H1 (cell line): ENCODE data around the gene TYSND1.

ENCODE experiments used
- ATF2 ChIP-seq: IDR thresholded peaks from 2 replicates; pipeline ENCODE4 v1.6.1; 2012; ENCODE audit warnings: low read length, inconsistent platforms
- BRCA1 ChIP-seq: IDR thresholded peaks from 2 replicates; pipeline ENCODE4 v1.6.1; 2012; ENCODE audit warnings: low read depth, low read length, improper control_type of control experiment
- CTCF ChIP-seq, 3 experiments: IDR thresholded peaks; 1 replicate in 2 of 3; 2 replicates in 1 of 3; pipeline versions ENCODE4 v1.5.1 to v1.6.1; 2011; ENCODE audit warnings: low read length in 3 of 3, mild to moderate bottlenecking in 3 of 3, inconsistent platforms in 2 of 3, low read depth in 1 of 3, moderate library complexity in 1 of 3; ENCODE audit not compliant: insufficient read depth in 1 of 3; ENCODE audit errors: control extremely low read depth in 1 of 3
- EZH2 ChIP-seq: fragments of 200-600 bp; sonication (generic); IDR thresholded peaks from 2 replicates; pipeline ENCODE4 v1.7.1; 2012; ENCODE audit warnings: low read depth, mild to moderate bottlenecking, moderate library complexity, low read length, inconsistent platforms; ENCODE audit not compliant: severe bottlenecking
- JUN ChIP-seq: IDR thresholded peaks from 2 replicates; pipeline ENCODE4 v1.6.1; 2011; ENCODE audit warnings: low read depth, mild to moderate bottlenecking, improper control_type of control experiment, low read length
- PHF8 ChIP-seq: fragments of 200-600 bp; sonication (generic); conservative IDR thresholded peaks from 2 replicates; pipeline ENCODE4 v1.7.1; 2012; ENCODE audit warnings: low read depth, mild to moderate bottlenecking, inconsistent platforms, low read length, moderate library complexity
- POLR2A ChIP-seq, 2 experiments: IDR thresholded peaks; 1 replicate in 1 of 2; 2 replicates in 1 of 2; pipeline ENCODE4 v1.6.1; 2011; ENCODE audit warnings: low read depth in 2 of 2, low read length in 2 of 2, mild to moderate bottlenecking in 2 of 2; ENCODE audit errors: control extremely low read depth in 1 of 2
- ZNF274 ChIP-seq: IDR thresholded peaks from 2 replicates; pipeline ENCODE4 v1.7.0; 2012; ENCODE audit warnings: low read length, borderline replicate concordance; ENCODE audit errors: extremely low read depth
- TF ChIP-seq, protein P1 (sequence below): IDR thresholded peaks from 2 replicates; pipeline ENCODE4 v1.6.1; 2011; ENCODE audit warnings: low read depth, mild to moderate bottlenecking, low read length; ENCODE audit not compliant: insufficient read depth

DNA sequence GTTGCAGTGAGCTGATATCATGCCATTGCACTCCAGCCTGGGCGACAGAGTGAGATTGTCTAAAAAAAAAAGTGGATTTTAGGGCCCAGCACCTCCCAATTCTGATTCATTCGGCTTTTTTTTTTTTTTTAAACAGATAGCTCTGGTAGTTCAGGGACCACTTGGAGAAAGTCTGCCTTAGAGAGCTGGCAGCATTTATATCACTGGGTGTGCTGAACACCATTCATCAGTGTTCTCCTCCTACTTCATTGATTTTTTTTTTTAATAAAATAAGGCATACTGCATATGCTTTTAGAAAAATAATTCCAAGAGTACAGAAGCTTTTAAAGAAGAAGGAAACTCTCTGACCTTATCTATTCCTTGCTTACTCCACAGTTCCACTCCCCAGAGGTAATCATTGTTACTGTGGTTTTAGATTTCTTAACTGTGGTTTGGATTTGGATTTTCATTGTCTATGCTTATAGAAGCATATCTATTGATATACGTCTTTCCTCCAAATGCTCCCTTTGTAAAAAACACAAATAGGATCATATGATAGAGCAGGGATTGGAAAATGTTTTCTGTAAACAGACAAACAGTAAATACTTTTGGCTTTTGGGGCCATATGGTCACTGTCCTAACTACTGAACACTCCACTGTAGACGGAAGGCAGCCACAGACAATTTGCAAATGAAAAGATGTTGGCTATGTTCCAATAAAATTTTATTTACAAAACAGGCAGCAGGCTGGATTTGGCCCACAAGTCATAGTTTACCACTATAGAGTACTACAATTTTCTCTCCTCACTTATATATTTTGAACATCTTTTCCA, 44.9 kb upstream of the TYSND1 start:
- no peak for TF ChIP-seq EZH2
- no peak for TF ChIP-seq BRCA1
- no peak for TF ChIP-seq ZNF274
- TF ChIP-seq CTCF (IDR thresholded peaks at IDR 0.05; ENCODE audit: control extremely low read depth in 1 of 3, insufficient read depth in 1 of 3, low read depth in 1 of 3, low read length in 3 of 3) = no peak
- no peak for TF ChIP-seq JUN
- TF ChIP-seq PHF8 = no peak
- no peak for TF ChIP-seq ATF2
- TF ChIP-seq POLR2A (IDR thresholded peaks at IDR 0.05; ENCODE audit: control extremely low read depth in 1 of 2, low read depth in 2 of 2, low read length in 2 of 2) = no peak
- TF ChIP-seq, protein P1, sequence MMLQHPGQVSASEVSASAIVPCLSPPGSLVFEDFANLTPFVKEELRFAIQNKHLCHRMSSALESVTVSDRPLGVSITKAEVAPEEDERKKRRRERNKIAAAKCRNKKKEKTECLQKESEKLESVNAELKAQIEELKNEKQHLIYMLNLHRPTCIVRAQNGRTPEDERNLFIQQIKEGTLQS = no peak
